SIG-M5 treated with dmso at 0.1 percent for 504 hours (cell line): Measurements from ENCODE around the gene POLE.
A peak's percentile ranks its signal among the peaks of the same experiment; 100 is the strongest.

Source experiments
- DNase-seq: peaks from one replicate; lab custom pipeline; 2025; ENCODE audit not compliant: unreplicated experiment; lab: John Stamatoyannopoulos, UW

Gene POLE

DNA sequence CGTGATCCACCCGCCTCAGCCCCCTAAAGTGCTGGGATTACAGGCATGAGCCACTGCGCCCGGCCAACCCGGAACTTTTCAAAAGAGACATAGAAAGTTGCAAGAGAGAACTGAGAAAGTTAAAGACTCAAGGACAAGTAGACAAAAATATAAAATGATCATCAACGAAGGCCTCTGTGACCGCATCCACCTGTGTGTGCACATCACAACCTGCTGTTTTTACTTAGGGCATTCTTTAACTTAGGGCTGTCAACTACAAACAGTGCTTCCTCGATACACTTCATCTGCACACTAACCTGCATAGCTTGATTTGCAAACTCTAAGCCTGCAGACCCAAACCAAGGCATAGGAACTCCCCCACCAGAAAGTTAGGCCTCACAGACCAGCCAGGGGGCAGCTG lies 53.7 kb downstream of the POLE start:
- no peak for DNase-seq

DNA sequence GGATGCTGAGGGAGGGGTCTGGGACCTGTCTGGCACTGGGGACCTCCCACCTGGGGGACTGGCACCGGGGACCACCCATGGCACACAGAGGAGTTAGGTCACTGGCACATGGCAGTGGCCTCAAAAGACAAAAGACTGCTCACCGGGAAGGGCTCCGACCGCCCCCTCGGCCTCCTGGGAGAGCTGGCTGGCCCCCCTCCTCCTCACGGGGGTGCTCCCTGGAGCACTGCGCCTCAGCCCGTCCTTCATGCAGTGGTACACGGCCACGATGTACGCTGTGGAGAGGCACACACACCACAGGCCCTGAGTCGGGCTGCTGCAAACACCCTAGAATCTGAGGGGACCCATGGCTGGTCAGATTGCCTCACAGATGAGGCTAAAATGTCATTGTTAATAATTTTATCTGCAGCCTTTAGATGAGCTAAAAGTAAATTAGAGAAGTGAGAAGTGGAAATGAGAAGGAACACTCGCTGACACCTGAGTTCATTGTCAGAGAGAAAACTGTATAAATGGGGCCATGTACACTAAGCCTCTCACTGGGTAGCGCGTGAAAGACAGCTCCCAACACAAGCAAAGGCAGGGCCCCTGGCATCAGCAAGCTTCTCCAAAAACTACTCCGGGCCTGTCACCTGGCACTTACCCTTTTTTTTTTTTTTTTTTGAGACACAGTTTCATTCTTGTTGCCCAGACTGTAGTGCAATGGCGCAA lies 54.5 kb downstream of the POLE start:
- no peak for DNase-seq

DNA sequence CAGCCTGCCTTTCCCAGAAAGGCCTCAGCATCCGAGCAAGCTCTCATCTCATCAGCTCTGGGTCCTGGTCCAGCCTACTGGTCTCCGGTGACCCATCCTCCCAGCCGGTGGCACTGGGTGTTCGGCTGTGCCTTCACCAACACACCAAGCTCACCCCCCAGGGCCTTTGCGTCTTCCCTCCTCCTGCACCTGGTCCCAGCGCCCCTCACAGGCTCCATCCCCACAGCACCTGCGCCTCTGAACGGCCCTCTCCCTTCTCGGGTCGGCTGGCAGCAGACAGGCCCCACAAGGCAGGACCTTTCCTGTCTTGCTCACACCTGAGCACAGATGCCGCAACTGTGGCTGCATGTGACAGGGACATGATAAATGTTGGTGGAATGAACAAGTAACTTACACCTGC lies 55.5 kb downstream of the POLE start:
- DNase-seq = no peak

DNA sequence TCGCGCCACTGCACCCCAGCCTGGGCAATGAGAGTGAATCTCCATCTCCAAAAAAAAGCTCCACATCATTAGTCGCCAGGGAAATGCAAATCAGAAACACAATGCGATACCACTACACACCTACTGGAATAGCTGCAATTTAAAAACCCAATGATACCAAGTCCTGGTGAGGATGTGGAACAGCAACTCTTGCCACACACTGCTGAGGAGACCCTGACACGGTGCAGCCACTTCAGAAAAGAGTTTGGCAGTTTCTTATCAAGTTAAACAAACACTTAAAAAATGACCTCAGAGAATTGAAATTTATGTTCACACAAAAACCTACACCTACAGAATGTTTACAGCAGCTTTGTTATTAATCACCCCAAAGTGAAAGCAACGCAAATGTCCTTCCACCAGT lies 56.5 kb downstream of the POLE start:
- no peak for DNase-seq

DNA sequence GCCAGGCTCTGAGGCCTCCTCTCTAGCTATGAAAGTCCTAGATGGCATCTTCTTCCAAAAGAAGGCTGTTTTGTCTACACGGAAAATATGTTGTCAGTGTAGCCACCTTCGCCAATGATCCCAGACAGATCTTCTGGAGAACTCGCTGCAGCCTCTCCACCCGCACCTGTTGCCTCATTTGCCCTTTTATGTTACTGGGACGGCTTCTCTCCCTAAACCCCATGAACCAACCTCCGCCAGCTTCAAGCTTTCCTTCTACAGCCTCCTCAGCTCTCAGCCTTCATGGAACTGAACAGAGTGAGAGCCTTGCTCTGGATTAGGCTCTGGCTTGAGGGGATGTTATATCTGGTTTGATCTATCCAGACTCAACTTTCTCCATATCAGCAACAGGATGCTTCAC lies 57.8 kb downstream of the POLE start:
- no peak for DNase-seq

DNA sequence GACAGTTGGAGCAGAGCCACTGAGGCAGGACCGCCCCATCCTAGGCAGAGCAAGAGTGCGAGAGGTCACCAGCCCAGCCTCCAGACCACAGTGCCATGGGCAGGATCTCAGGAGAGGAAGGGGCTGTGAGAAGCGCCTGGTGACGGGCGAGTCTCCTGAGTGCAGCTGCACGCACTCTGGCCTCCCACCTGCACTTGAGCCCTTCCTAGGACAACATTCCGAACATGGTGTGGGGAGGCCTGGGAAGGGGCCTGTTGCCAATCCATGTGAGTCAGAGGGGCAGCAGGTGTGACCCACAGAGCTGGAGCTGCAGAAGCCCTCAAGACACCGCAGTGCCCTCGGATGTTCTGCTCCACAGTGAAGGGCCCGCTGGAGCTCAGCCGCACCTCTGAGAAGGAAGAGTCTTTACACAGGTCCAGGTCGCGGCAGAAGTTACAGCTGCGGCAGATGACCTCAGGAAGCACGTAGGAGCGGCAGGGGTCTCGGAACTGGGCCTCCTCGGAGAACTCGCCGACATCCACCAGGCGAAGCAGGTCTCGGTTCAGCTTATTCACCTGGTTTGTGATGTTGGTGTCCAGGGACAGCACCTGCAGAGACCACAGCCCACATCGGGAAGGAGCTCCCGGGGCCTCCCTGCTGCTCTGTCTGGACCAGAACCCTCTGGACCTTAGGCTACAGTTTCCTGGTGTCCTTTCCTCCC lies 61.3 kb downstream of the POLE start:
- DNase-seq = no peak

DNA sequence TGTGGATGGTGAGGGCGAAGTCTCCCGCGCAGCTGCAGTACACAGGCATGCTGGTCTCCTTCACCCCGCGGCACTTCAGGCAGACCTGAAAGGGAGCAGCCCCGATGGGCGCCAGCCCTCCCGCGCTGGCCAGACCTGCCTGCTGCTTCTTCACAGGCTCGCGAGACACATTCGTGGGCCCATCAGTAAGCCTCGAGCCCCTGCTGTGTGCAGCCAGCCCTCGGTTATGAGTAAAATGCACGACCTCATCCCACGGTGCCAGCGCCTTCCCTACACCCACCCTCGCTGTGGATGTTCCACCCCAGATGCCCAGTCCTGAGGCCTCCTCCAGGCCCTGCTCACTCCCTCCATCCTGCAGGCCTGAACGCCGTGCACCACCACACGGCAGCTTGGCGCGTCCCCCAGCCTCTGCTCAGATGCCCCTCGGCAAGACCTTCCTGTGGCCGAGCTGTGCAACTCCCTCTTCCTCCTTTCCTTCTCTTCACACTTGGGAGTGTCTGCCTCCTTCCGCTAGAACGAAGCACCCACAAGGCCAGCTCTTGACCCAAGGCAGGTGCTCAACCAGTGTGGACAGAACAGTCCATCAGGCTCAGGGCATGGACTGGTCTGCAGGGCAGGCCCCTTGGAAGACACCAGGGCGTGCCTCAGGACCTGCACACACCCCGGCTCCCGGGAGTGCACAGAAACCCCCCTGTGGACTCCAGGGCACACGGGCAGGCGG lies 62.1 kb downstream of the POLE start:
- no peak for DNase-seq

DNA sequence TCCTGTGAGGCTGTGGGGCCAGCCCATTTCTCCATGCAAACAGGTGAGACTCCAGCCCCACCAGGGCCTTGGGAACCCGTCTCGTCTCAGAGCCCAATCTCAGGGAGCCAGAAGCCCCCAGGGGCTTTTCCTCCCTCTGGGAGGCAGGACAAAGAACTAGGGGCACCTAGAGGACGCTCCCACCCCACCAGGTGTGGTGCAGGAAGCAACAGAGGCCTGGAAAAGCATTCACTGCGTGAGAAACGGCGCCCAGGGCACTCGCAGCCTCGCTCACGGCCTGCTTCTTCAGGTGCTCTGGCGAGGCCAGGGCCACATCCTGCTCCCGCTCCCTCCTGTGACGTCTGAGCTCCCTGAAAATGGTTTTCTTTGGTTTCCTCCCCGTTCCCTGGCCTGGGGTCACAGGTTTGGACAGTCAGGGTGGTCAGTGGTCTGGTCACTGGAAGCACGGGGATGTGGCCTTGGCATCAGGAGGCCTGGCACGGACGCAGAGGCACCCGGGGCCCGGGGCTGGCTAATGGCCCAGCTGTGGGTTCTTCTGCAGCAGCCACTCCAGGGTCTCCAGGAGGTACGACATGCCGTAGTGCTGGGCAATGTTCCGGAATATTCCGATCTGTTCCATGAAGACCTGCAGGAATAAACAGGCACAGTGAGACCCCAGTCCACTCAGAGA lies 62.8 kb downstream of the POLE start:
- DNase-seq = no peak

DNA sequence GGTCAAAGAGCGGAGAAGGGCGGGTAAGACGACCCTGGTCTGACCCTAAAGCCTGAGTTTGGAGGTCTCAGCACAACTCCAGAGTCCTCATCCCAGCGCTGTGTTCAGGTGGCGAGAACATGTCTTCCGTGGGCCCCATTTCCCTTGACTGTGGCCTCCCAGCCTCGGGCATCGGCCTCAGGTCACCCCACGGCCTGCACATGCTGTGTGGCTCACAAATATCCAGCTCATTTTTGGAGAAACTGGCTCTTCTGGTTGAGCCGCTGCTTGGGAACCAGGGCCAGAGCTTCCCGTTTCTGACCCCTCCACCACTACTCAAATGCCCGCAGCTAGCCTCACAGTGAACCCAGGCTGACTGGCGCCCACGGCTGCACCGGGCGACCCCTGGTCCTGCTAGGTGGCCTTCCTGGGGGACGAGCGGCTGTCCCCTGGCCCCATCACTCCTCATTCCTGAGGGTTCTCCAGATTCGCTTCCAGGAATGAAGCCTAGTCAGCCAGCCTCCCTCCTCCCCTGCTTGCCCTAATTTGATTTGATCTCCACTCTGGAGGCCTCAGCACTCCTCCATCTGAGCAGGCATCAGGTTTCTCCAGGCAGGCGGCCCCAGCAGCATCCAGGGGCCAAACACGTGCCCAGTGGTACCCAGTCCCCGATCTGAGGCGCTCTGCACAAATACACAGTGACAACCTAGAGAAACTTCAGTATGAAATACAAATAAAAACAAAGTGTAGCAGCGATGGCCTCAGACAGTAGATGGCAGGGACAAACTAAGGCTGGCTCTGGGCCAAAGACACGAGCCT lies 63.9 kb downstream of the POLE start:
- peak; percentile 27 for DNase-seq

DNA sequence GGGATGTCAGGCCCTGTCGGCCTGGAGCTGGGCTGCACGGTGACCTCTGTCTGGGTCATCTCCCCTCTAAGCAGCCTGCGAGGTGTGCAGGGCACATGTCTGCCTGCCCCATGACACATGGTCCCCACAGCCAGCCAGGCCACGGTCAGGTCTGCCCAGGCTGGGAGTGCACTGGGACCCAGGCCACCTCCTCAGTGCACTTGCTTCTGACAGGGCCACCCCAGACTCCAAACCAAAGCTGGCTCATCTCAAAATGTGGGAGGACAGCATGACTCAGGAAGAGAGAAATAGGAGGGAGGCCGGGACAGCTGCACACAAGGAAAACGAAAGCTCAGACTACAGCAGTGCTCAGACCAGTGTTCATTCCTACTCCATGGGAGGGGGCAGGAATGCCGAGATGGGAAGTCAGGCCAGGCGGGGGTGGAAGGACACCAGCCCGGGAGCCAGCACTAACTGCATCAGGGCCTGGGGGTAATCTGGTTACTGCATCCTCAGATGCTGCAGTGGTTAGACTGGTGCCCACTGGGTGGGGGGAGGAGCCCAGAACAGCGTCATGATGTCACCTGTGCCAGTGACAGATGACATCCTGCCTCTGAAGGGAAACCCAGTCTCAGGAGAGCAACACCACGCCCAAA lies 64.6 kb downstream of the POLE start:
- DNase-seq = peak; percentile 42

DNA sequence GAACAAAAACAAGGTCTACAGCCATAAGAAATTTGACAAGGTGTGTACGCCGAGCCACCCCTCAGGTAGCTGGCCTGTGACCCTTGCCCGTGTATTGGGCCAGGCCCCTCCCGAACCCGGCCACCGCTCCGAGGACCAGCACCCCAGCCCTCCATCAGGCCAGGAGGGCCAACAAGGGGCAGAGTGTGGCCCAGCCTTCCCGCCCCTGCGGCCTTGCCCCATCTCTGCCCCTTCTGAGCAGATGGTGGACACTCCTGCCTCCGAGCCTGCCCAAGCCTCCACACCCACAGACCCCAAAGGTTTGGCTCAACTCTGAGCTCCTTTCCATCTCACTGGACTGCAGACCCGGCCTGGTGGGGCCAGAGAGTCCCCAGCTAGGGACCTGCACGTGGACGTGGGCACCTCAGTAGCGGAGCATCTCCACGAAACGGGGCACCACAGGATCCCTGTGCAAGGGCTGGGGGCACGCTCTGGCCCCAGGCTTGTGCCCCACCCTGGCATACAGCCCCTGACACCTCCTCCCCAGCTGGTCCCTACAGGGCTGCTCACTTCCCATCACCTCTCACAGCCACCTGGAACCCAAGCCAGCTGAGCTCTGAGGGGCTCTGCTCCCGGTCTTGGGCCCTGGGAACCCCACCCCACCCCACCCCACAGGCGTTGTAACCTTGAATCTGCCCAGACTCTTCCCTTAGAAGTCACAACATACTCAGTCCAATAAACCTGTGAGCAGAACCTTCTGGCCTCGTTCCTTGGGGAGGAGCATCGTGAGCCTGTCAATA lies 65.3 kb downstream of the POLE start:
- no peak for DNase-seq

DNA sequence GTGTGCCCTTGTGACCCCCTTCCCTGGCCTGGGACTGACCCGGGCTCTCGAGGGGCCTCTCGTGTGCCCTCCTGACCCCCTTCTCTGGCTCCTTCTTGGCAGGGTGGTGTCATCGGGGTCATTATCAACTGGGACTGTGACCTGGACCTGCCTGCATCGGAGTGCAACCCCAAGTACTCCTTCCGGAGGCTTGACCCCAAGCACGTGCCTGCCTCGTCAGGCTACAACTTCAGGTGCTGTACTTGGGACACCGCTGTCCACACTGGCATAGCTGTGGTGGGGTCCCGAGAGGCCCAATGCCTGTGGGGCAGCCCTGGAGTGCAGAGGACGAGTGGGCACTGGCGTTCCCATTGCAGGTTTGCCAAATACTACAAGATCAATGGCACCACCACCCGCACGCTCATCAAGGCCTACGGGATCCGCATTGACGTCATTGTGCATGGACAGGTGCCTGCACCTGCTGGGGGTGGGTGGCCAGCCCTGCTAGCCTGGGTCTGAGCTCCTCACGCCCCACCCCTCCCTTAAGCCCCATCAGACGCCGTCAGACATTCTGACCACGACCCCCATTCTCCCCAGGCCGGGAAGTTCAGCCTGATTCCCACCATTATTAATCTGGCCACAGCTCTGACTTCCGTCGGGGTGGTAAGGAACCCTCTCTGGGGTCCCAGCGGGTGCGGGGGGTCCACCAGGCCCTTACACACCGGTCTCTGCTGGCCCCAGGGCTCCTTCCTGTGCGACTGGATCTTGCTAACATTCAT lies 66.1 kb downstream of the POLE start:
- no peak for DNase-seq

DNA sequence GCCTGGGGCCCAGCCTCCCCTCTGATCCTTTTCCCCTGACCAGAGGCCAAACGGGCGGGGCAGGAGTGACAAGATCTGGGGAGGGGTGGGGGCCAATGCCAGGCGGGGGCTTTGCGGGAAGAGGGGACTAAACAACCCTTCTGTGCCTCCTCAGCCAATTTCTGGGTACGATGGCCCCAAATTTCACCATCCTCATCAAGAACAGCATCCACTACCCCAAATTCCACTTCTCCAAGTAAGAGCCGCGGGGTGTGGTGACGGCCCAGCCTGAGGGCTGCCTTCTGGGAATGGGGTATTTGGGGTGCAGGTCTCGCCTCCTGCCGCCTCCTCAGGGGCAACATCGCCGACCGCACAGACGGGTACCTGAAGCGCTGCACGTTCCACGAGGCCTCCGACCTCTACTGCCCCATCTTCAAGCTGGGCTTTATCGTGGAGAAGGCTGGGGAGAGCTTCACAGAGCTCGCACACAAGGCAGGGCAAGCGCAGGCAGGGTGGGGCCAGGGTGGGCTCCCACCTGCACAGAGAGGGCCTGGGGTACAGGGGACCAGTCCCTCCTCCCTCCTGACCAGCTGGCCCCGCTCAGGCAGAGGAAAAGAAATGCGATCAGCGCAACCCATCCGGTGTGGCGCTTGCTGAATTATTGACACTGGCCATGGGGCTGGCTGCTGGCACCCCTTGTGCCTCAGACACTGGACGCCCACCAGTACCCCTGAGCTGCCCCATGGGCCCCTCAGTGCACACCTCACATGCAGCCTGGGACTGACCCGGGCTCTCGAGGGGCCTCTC lies 66.8 kb downstream of the POLE start:
- DNase-seq = no peak

DNA sequence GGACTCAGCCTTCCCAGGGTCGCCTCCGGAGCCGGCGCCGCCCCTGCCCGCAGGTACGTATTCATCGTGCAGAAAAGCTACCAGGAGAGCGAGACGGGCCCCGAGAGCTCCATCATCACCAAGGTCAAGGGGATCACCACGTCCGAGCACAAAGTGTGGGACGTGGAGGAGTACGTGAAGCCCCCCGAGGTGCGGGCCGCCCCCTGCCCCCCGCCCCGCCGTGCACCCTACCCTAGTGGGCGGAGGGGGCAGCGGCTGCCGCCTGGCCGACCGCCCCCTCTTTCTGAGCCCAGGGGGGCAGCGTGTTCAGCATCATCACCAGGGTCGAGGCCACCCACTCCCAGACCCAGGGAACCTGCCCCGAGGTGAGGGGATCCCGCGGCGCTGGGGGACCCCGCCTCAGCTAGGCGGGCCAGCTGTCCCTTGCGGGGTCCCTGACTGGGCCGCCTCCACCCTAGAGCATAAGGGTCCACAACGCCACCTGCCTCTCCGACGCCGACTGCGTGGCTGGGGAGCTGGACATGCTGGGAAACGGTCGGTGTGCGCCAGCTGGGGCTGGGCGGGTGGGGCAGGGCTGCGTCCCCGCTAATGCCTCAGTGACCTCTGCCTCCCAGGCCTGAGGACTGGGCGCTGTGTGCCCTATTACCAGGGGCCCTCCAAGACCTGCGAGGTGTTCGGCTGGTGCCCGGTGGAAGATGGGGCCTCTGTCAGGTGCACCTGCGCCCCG lies 67.6 kb downstream of the POLE start:
- no peak for DNase-seq

DNA sequence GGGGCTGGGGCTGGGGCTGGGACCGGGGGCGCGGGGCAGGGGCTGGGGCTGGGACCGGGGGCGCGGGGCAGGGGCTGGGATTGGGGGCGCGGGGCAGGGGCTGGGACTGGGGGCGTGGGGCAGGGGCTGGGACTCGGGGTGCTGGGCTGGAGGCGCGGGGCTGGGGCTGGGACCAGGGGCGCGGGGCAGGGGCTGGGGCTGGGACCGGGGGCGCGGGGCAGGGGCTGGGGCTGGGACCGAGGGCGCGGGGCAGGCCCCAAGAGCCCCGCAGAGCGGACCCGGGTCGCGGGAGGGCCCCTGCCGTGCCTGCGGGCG lies 68.1 kb downstream of the POLE start:
- no peak for DNase-seq

DNA sequence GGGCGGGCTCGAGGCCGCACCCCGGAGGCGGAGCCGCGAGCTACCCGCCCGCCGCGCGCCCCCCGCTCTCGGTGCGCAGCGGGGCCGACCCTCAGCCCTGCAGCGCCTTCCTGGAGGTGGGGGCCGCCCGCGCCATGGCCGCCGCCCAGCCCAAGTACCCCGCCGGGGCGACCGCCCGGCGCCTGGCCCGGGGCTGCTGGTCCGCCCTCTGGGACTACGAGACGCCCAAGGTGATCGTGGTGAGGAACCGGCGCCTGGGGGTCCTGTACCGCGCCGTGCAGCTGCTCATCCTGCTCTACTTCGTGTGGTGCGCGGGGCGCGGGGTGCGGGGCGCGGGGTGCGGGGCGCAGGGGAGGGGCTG lies 68.5 kb downstream of the POLE start, which contains the start of gene P2RX2:
P2RX2 (plus strand) TSS at position 94 of the 361 bp plus-strand sequence; CDS start at position 135, 41 bp downstream.
- DNase-seq = no peak

DNA sequence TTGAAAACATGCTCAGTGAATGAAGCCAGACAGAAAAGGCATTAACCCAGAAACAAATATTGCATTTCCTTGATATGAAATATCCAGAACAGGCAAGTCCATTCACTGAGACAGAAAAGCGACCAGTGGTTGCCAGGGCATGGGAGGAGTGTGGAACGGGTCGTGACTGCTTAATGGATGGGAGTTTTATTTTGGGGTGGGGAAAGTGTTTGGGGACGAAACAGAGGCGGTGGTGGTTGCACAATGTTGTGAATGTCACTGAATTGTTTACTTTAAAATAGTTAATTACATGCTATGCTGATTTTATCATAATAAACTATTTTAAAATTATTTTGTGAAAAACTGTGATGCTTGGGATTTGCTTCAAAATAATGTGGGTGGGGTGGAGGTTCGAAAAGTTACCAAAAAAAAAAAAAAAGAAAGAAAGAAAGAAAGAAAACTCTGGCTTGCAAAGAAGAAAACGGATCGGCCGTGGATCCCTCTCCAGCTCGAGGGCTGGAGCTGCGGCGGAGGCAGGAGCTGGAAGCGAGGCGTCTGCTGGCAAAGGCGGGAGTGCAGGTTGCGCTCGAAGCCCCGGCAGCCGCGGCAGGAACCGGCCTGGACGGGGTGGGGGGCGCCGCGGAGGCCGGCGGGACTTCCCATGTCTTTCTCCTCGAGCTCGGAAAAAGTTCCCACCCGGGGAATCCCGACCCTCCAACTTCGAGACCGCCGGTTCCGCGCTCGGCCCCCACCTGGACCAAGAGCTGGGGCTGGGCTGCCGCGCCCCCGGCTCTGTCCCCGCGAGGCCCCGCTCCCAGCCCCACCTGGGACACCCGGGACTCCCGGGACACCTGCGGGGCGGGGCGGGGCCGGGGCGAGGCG lies 69.1 kb downstream of the POLE start:
- no peak for DNase-seq
